SK-N-SH (cell line): ENCODE data around the gene RAET1E.

Experiments used
- CHD2 ChIP-seq: fragments of 150-350 bp; IDR thresholded peaks from 2 replicates; pipeline ENCODE4 v1.6.1; 2018; ENCODE audit warnings: low read length; ENCODE audit not compliant: partially characterized antibody
- JUND ChIP-seq: IDR thresholded peaks from 2 replicates; pipeline ENCODE4 v1.4.0; 2012
- MEF2A ChIP-seq: IDR thresholded peaks from 2 replicates; pipeline ENCODE4 v1.4.0; 2012; ENCODE audit warnings: low read depth, borderline replicate concordance
- POLR2AphosphoS5 ChIP-seq: IDR thresholded peaks from 2 replicates; pipeline ENCODE4 v1.6.1; 2012; ENCODE audit warnings: low read depth, low read length
- RCOR1 ChIP-seq: fragments of 150-350 bp; IDR thresholded peaks from 2 replicates; pipeline ENCODE4 v1.6.1; 2017; ENCODE audit warnings: antibody characterized with exemption, low read length
- SMC3 ChIP-seq: IDR thresholded peaks from 2 replicates; pipeline ENCODE4 v1.6.1; 2012; ENCODE audit warnings: low read depth, low read length, improper control_type of control experiment
- TF ChIP-seq, protein P1 (sequence below): fragments of 200-600 bp; sonication (generic); IDR thresholded peaks from 2 replicates; pipeline ENCODE4 v1.6.1; 2017; ENCODE audit warnings: antibody characterized with exemption, mild to moderate bottlenecking, moderate library complexity
- TF ChIP-seq, protein P2 (sequence below): IDR thresholded peaks from 2 replicates; pipeline ENCODE4 v1.4.0; 2012; ENCODE audit warnings: low read depth
- TF ChIP-seq, protein P3 (sequence below): IDR thresholded peaks from 2 replicates; pipeline ENCODE4 v1.4.0; 2012; ENCODE audit warnings: low read depth, borderline replicate concordance

DNA sequence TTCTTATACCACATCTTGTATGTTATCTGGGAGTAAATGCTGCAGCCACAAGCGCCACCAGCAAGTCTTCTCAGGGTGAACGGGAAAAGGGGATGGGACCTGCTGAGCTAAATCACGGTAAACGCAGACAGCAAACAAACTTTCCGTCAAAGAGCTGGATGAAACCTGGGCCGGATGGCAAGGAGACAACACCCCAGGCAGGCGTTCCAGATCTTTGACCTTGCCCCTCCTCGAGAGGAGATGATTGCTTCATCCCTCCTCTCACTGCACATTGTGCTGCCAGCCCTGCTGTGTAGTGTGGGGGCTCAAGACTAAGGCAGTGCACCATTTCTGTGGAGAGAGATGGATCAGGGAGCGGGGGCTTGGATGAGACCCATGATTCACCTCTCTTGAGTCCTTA is 9.8 kb downstream of the RAET1E start:
- TF ChIP-seq, protein P1, sequence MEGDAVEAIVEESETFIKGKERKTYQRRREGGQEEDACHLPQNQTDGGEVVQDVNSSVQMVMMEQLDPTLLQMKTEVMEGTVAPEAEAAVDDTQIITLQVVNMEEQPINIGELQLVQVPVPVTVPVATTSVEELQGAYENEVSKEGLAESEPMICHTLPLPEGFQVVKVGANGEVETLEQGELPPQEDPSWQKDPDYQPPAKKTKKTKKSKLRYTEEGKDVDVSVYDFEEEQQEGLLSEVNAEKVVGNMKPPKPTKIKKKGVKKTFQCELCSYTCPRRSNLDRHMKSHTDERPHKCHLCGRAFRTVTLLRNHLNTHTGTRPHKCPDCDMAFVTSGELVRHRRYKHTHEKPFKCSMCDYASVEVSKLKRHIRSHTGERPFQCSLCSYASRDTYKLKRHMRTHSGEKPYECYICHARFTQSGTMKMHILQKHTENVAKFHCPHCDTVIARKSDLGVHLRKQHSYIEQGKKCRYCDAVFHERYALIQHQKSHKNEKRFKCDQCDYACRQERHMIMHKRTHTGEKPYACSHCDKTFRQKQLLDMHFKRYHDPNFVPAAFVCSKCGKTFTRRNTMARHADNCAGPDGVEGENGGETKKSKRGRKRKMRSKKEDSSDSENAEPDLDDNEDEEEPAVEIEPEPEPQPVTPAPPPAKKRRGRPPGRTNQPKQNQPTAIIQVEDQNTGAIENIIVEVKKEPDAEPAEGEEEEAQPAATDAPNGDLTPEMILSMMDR, result no peak
- TF ChIP-seq SMC3, result no peak
- TF ChIP-seq, protein P2, sequence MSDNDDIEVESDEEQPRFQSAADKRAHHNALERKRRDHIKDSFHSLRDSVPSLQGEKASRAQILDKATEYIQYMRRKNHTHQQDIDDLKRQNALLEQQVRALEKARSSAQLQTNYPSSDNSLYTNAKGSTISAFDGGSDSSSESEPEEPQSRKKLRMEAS, result no peak
- TF ChIP-seq MEF2A, result no peak
- TF ChIP-seq, protein P3, sequence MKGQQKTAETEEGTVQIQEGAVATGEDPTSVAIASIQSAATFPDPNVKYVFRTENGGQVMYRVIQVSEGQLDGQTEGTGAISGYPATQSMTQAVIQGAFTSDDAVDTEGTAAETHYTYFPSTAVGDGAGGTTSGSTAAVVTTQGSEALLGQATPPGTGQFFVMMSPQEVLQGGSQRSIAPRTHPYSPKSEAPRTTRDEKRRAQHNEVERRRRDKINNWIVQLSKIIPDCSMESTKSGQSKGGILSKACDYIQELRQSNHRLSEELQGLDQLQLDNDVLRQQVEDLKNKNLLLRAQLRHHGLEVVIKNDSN, result no peak
- no peak for TF ChIP-seq POLR2AphosphoS5
- TF ChIP-seq JUND, result no peak
- TF ChIP-seq RCOR1, result no peak
- no peak for TF ChIP-seq CHD2
